ENCODE data around the gene GLRA3.
"Not testable (repeated sequence)": the region's sequence is repeated elsewhere in the genome, so short reads cannot be mapped to it uniquely, and the experiment has no call there.

The GLRA3 gene

GRCh38 chr4:174707051-174707676 lies 121.9 kb downstream of the GLRA3 start:
- DNase-seq (ENCODE audit: low read depth), result no peak
- H3K4me3 ChIP-seq (ENCODE audit: low read depth, low read length), result no peak overlapping the region
- no peak for TF ChIP-seq CTCF (conservative IDR thresholded peaks at IDR 0.05; ENCODE audit: low read depth, low read length)

- no peak overlapping the region for H3K4me3 ChIP-seq (ENCODE audit: low read depth, low read length)
- no peak for TF ChIP-seq CTCF (conservative IDR thresholded peaks at IDR 0.05; ENCODE audit: low read depth, low read length)
- peak; percentile 57 for DNase-seq (ENCODE audit: low read depth)
Measured at GRCh38 chr4:174702979-174703478, 126.0 kb downstream of the GLRA3 start.

GRCh38 chr4:174699654-174700053 lies 129.4 kb downstream of the GLRA3 start:
- no peak overlapping the region for H3K4me3 ChIP-seq (ENCODE audit: low read depth, low read length)
- no peak for DNase-seq (ENCODE audit: low read depth)
- no peak for TF ChIP-seq CTCF (conservative IDR thresholded peaks at IDR 0.05; ENCODE audit: low read depth, low read length)

- no peak overlapping the region for H3K4me3 ChIP-seq (ENCODE audit: low read depth, low read length)
Measured at GRCh38 chr4:174697896-174698295, 131.2 kb downstream of the GLRA3 start.

GRCh38 chr4:174697202-174697601 lies 131.8 kb downstream of the GLRA3 start:
- H3K4me3 ChIP-seq (ENCODE audit: low read depth, low read length), result no peak overlapping the region
- no peak for TF ChIP-seq CTCF (conservative IDR thresholded peaks at IDR 0.05; ENCODE audit: low read depth, low read length)
- DNase-seq (ENCODE audit: low read depth), result peak; percentile 53

More at GRCh38 chr4:174697896-174698295, 131.2 kb downstream of the GLRA3 start:
- no peak for DNase-seq (ENCODE audit: low read depth)
- no peak for TF ChIP-seq CTCF (conservative IDR thresholded peaks at IDR 0.05; ENCODE audit: low read depth, low read length)

- H3K4me3 ChIP-seq (ENCODE audit: low read depth, low read length), result no peak overlapping the region
- DNase-seq (ENCODE audit: low read depth), result no peak
- no peak for TF ChIP-seq CTCF (conservative IDR thresholded peaks at IDR 0.05; ENCODE audit: low read depth, low read length)
Measured at GRCh38 chr4:174696657-174697056, 132.4 kb downstream of the GLRA3 start.

- DNase-seq (ENCODE audit: low read depth); H3K4me3 ChIP-seq (ENCODE audit: low read depth, low read length): not testable (repeated sequence)
Measured at GRCh38 chr4:174691876-174692275, 137.2 kb downstream of the GLRA3 start.
